BE2C (cell line): ENCODE measurements around the gene ZBTB25.

Source experiments
- DNase-seq: peaks from one replicate; pipeline ENCODE4 v3.0.0-alpha.2; 2020
- H3K27me3 ChIP-seq: fragments of 250-450 bp; sonication (Bioruptor Pico); 2 replicates; pipeline ENCODE4 v1.5.1; 2020; ENCODE audit warnings: mild to moderate bottlenecking
- H3K36me3 ChIP-seq: fragments of 250-450 bp; sonication (Bioruptor Pico); 2 replicates; pipeline ENCODE4 v1.5.1; 2020; ENCODE audit warnings: mild to moderate bottlenecking
- H3K4me1 ChIP-seq: fragments of 250-450 bp; sonication (Bioruptor Pico); 2 replicates; pipeline ENCODE4 v1.5.1; 2020
- H3K4me3 ChIP-seq: 2 replicates; pipeline ENCODE4 v1.5.1; 2011; ENCODE audit warnings: low read depth, low read length
- H3K9me3 ChIP-seq: fragments of 250-450 bp; sonication (Bioruptor Pico); 2 replicates; pipeline ENCODE4 v1.5.1; 2020
- TF ChIP-seq, protein P1 (sequence below): IDR thresholded peaks from 2 replicates; pipeline ENCODE4 v1.5.1; 2012; ENCODE audit warnings: mild to moderate bottlenecking, low read depth, low read length

ZBTB25 gene

DNA sequence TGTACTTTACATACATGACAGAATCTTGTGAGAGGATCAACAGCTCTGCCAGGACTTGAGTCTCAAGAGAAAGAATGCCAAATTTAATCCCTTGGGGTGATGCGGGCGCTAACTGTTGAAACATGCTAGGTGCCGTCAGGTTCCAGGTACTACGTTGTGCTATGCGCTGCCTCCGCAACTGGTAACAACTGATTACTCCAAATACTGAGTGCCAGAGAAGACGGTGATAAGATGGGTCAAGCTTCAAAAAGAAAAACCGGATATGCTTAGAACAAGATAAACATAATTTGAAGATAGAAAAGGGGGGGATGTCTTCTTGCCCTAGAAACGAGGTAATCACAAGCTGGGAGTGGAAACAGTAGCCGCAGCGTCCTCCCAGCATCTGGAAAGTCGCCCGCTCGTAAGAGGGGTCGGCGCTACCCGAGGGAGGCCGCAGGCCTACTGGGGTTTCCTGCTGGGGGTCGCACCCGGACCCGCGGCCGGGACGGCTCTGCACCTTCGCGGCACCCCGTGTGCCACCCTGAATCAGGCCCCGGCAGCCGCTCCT lies 678 bp downstream of the ZBTB25 start:
- Histone ChIP-seq H3K27me3 (no peaks in the 10 kb centered on the region), H3K9me3 (no peaks in the 10 kb centered on the region), H3K4me1 (peaks cover 9% of the 10 kb centered on the region; the same call in 1 of the 2 replicates), H3K4me3 (peak overlapping the region; percentile 90), H3K36me3 (peaks cover 6% of the 10 kb centered on the region)
- DNase-seq, result no peak
- TF ChIP-seq, protein P1, sequence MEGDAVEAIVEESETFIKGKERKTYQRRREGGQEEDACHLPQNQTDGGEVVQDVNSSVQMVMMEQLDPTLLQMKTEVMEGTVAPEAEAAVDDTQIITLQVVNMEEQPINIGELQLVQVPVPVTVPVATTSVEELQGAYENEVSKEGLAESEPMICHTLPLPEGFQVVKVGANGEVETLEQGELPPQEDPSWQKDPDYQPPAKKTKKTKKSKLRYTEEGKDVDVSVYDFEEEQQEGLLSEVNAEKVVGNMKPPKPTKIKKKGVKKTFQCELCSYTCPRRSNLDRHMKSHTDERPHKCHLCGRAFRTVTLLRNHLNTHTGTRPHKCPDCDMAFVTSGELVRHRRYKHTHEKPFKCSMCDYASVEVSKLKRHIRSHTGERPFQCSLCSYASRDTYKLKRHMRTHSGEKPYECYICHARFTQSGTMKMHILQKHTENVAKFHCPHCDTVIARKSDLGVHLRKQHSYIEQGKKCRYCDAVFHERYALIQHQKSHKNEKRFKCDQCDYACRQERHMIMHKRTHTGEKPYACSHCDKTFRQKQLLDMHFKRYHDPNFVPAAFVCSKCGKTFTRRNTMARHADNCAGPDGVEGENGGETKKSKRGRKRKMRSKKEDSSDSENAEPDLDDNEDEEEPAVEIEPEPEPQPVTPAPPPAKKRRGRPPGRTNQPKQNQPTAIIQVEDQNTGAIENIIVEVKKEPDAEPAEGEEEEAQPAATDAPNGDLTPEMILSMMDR, result no peak

DNA sequence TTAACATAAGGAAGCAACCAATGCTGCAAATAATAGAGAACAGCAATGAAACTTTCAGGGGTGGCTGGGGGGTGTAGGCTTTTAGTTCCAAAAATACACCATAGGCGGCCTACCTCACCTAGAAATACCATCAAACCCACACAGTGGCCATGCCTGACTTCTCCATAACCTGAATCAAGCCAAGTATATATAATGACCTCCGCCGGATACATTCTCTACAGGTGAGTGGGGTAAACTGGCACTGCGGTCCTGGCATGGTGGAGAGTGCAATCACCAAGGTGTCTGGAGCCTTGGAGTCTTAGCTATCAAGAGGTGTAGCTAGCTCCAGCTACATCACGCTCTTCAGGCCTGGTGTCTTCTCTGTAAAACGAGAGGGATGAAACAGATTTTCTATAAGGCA lies 1.2 kb downstream of the ZBTB25 start:
- DNase-seq, result no peak
- TF ChIP-seq, protein P1, result no peak
- Histone ChIP-seq H3K27me3 (no peaks in the 10 kb centered on the region), H3K9me3 (no peaks in the 10 kb centered on the region), H3K4me1 (peaks cover 7% of the 10 kb centered on the region; the same call in 1 of the 2 replicates), H3K4me3 (peak overlapping the region; percentile 90), H3K36me3 (peaks cover 6% of the 10 kb centered on the region)

DNA sequence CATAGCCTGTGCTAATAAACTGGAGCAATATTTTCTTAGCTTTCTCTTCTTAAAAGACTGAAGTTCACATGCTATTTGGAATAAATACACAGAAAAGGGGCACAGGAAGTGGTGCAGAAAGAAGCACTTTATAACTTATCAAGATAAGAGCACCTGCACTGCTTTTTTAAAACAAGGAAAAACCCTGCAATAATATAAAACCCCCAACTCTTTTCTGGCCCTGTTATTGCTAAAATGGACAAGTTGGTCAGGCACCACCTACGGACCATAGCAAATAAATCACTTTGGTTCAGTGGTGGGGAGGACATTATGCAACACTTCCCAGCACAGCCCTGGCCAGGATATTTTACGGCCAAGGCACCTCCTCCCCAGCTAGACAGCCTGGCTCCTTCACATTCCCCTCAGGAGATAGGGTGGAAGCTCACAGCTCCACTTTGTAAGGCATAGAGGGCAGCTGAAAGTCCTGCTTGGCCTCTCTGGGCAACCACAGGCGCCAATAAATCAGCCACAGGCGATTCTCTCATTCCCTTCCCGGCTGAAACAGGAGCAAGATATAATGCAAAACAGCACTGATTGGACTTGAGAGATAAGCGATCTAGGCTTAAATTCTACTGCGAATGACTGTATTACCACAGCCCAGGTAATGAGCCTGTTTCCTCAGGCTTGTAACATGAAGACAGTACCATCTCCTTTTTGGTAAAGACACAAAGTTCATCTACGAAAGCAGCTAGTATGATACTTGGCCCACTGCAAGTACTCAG lies 2.0 kb downstream of the ZBTB25 start:
- no peaks in the 10 kb centered on the region for H3K9me3 ChIP-seq
- H3K36me3 ChIP-seq, result peaks cover 6% of the 10 kb centered on the region
- H3K4me1 ChIP-seq, result peaks cover 7% of the 10 kb centered on the region
- TF ChIP-seq, protein P1, result no peak
- H3K4me3 ChIP-seq, result peak overlapping the region; percentile 90
- H3K27me3 ChIP-seq, result no peaks in the 10 kb centered on the region
- DNase-seq, result peak; percentile 78

DNA sequence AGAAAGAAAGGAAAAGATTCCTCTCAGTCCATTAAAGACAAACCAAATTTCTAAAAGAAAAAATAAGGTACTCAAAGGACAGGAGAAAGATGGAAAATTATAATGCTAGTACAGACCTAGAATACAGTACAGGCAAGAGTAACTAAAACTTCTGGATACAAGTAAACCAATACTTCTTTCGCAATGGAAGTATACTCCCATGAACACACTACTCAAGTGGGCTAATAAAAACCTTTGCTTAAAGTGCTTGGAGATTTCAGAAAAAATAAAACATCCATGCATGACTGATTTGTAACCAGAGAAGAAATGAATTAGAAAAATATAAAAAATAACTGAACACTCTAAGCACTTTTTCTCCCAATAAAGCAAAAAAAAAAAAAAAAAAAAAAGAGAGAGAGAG lies 3.5 kb downstream of the ZBTB25 start:
- Histone ChIP-seq H3K36me3 (peaks cover 8% of the 10 kb centered on the region), H3K4me1 (peaks cover 8% of the 10 kb centered on the region), H3K27me3 (no peaks in the 10 kb centered on the region), H3K4me3 (no peak overlapping the region), H3K9me3 (no peaks in the 10 kb centered on the region)
- no peak for DNase-seq
- TF ChIP-seq, protein P1, result no peak

DNA sequence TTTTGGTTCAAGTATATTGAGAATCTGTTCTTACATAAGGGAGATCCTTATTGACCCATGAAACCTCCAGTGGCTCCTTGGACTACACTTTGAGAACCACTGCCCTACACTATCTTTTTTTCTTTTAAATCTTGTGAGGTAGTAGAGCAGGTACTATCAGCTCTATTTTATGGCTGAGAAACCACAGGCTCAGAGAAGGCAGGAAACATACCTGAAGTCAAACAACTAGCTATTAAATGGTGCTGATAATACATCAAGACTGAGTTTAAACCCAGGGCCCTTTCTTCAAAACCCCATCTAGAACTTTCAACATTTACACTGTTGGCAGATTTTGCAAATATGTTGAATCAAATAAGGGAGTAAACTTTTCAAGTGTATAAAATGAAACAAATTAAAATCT lies 6.9 kb downstream of the ZBTB25 start:
- DNase-seq, result no peak
- Histone ChIP-seq H3K9me3 (no peaks in the 10 kb centered on the region), H3K4me1 (peaks cover 18% of the 10 kb centered on the region), H3K36me3 (peaks cover 15% of the 10 kb centered on the region), H3K4me3 (no peak overlapping the region), H3K27me3 (no peaks in the 10 kb centered on the region)
- TF ChIP-seq, protein P1, result no peak

DNA sequence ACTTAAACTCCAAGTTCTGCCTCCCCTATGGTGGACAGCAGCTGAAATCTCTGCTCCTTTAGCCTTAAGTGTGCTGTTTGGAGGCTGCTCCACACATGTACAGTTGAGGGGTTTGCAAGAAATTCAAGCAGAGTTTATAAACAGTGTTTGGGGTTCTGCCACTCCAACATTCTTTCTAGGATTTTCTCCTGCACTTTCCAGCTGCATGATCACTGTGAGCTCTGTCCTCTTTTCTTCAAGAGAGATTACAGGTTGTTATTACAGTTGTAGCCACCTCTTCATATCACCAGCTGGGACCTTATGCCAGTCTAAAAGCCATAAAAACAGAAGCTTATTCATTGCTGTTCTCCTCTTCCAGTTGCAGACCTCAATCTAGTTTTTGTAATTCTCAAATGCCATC lies 8.4 kb downstream of the ZBTB25 start:
- H3K9me3 ChIP-seq, result no peaks in the 10 kb centered on the region
- peaks cover 20% of the 10 kb centered on the region for H3K36me3 ChIP-seq
- peaks cover 15% of the 10 kb centered on the region for H3K4me1 ChIP-seq
- no peaks in the 10 kb centered on the region for H3K27me3 ChIP-seq
- DNase-seq, result no peak
- TF ChIP-seq, protein P1, result no peak
- no peak overlapping the region for H3K4me3 ChIP-seq
